GM21447 (cell line): ENCODE measurements around the gene RFPL1.

Experiments used
- ATAC-seq: cut with Tn5 transposase; IDR thresholded peaks from one replicate; pipeline ENCODE4 v1.9.1; 2021; ENCODE audit not compliant: unreplicated experiment

The RFPL1 gene

GRCh38 chr22:29442976-29443375 lies 4.6 kb downstream of the RFPL1 start:
- ATAC-seq: no peak

GRCh38 chr22:29443452-29443851 lies 5.1 kb downstream of the RFPL1 start:
- no peak for ATAC-seq

- ATAC-seq: no peak
These were observed 5.7 kb downstream of the RFPL1 start for GRCh38 chr22:29443861-29444792.

- no peak for ATAC-seq
These were observed 7.1 kb downstream of the RFPL1 start for GRCh38 chr22:29445508-29445907.

- ATAC-seq: no peak
These were observed 9.5 kb downstream of the RFPL1 start for GRCh38 chr22:29447906-29448305.

- ATAC-seq: no peak
These were observed 11.0 kb downstream of the RFPL1 start for GRCh38 chr22:29449296-29449875.

GRCh38 chr22:29450222-29450621 lies 11.8 kb downstream of the RFPL1 start:
- ATAC-seq: no peak

GRCh38 chr22:29451863-29452262 lies 13.5 kb downstream of the RFPL1 start:
- ATAC-seq: no peak

GRCh38 chr22:29454276-29454675 lies 15.9 kb downstream of the RFPL1 start:
- ATAC-seq: no peak

GRCh38 chr22:29456211-29456671 lies 17.9 kb downstream of the RFPL1 start:
- ATAC-seq: no peak

- no peak for ATAC-seq
These were observed 19.3 kb downstream of the RFPL1 start for GRCh38 chr22:29457730-29458129.

- ATAC-seq: no peak
These were observed 20.2 kb downstream of the RFPL1 start for GRCh38 chr22:29458551-29458950.

- ATAC-seq: no peak
These were observed 21.4 kb downstream of the RFPL1 start for GRCh38 chr22:29459773-29460172.

- no peak for ATAC-seq
These were observed 22.9 kb downstream of the RFPL1 start for GRCh38 chr22:29461263-29461662.

GRCh38 chr22:29463629-29464028 lies 25.2 kb downstream of the RFPL1 start:
- no peak for ATAC-seq

GRCh38 chr22:29464581-29464980 lies 26.2 kb downstream of the RFPL1 start:
- no peak for ATAC-seq

GRCh38 chr22:29469755-29470154 lies 31.4 kb downstream of the RFPL1 start:
- ATAC-seq: no peak

- ATAC-seq: no peak
These were observed 31.9 kb downstream of the RFPL1 start for GRCh38 chr22:29470159-29470855.

GRCh38 chr22:29473001-29473400 lies 34.6 kb downstream of the RFPL1 start:
- no peak for ATAC-seq

- ATAC-seq: no peak
These were observed 37.2 kb downstream of the RFPL1 start for GRCh38 chr22:29475550-29475949.

- ATAC-seq: no peak
These were observed 37.7 kb downstream of the RFPL1 start for GRCh38 chr22:29476116-29476515.
